HL-60/S4 (cell line): ENCODE results near the gene SVOPL.

Experiments
- in situ Hi-C: fragments of 300-500 bp; cut with MboI; formaldehyde crosslinking; loops from 2 replicates; pipeline ENCODE4 v1.14.3; 2022; ENCODE audit warnings: low sequenced_read_pairs

Gene SVOPL

DNA sequence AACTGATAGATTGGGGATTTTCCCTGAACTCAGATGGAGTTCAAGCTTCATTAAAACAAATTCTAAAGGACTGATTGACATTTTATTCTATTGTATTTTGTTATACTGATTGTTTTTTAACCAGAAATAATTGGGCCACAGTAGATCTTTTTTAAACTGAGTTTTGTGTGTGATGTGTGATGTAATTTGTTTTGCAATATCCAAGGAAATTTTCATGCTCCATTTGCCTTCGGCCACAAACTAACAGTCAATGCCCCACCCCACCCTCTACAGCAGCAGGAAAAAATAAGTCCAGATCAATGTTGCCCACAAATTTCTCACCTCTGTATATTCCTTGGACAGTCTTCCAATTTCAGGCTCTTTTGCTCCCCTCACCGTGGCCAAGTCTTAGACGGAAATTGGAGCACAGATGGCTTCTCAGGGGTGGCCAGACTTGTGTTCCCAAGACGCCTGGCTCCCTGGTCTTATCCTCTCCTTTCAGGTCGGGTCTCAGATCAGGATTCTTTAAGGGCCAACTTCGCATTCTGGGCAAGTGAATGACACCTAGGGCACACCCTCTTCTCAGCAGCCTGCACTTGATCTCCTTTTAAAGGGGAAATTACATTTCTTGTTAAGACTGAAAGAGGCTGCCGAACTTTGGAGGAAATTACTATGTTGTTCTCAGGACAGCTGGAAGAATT lies at the start of gene SVOPL:
TSS of gene SVOPL (minus strand) at position 506 of the 680 bp plus-strand sequence. CDS start 22,317 bp downstream, outside the sequence.
- in situ Hi-C loops, result no loop called here

- in situ Hi-C loops, result no loop called here
Measured at GRCh38 chr7:138750473-138750872, 49.3 kb upstream of the SVOPL start.

DNA sequence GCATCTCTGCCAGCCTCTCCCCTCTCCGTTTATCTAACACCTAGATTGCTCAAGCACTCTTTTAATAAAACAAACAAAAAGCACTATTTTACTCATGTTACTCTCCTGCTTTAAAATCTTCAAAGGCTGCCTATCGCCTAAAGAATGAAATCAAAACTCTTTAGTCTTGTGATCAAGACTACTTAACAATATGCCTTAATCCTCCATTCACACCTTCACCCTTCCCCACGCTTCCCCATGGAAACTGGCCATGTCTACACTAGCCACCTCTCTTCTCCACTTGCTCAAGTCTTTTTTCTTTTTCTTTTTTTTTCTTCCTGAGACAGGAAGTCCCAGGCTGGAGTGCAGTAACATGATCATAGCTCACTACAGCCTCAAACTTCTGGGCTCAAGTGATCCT lies 48.8 kb upstream of the SVOPL start:
- in situ Hi-C loops, result no loop called here

GRCh38 chr7:138748666-138749065 lies 47.5 kb upstream of the SVOPL start:
- in situ Hi-C loops, result no loop called here

DNA sequence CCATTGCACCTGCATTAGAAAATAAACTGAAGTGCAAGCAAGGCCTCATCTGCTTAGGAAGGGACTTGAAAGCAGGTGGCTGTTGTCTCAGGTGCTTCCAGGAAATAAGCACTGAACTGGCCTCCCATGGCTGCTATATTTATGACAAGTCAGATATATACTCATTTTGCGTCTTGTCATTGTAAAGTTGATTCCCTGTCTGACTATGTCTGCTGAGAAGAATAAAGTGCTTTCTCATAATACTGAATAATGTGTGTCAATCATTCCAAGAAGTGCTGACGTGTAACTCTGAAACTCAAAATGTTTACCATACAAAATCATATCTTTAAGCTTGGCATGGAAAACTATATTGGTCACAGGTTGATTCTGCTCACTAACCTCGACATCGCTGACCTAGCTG lies 44.9 kb upstream of the SVOPL start:
- in situ Hi-C loops, result no loop called here

DNA sequence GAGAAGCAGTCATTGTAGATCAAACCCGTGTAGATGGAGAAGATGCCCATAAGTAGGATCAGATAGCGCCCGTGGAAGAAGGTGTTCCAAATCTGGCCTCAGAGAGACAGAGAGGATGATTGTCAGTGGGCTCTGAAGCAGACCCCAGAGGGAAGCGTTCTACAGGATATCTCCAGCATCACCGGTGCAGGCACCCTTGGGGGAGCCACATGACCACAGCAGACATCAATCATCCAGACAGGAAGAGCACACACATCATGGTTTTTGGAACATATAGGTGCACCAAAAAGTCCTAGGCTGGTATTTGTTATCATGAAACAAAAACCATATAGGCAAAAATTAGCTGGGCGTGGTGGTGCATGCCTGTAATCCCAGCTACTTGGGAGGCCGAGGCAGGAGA lies 44.0 kb upstream of the SVOPL start:
- in situ Hi-C loops, result no loop called here

DNA sequence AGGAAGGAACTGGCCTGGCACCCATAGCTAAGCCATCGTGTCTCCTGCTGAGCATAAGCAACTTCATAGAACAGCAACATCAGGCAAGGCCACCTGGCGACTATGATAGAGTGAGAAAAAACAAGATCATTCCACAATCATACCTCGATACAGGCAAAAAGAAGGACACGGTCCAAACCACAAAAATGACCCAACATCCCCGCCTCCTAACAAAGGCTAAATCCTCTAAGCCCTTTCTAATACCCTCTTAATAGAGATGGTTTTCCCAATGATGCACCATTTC lies 40.2 kb upstream of the SVOPL start:
- in situ Hi-C loops, result no loop called here

GRCh38 chr7:138739859-138740258 lies 38.7 kb upstream of the SVOPL start:
- in situ Hi-C loops, result loop anchor here (10.0 kb wide), 1 partner anchor 585 kb away; no protein-coding TSS in a partner anchor

DNA sequence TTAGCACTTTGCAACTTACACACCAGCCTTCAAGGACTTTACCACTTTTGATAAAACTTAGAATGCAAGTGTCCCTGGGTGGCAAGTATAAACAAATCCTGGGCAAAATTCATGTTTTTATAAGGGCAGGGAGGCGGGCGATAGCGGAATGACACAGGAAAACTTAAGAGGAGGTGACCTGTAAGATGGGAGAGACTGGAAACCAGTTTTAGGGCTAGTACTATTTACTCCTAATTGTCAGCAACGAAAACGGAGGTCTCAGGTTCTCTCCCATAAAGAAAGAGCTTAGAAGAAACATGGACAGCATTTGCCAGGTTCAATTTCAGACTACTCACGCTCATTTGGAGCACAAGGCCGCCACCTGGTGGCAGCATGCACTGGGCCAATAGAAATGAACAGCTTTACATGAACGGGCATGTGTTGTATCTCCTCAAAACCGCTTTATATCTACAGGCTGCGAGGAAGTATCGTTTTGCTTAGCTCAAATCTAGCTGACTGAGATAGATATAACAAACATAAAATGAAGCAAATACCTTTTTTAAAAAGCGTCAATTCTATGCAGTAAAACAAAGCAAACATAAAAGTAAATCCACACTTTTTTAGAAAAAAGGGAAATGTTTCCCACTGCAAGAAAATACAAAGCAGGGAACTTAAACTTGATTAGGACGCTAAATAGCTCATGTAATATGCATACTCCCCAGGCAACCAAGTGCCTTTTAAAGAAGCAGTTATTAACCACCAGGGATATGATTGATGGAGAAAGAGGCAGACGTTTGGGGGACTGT lies 37.6 kb upstream of the SVOPL start:
- in situ Hi-C loops, result loop anchor here (10.0 kb wide), 1 partner anchor 584 kb away; no protein-coding TSS in a partner anchor

DNA sequence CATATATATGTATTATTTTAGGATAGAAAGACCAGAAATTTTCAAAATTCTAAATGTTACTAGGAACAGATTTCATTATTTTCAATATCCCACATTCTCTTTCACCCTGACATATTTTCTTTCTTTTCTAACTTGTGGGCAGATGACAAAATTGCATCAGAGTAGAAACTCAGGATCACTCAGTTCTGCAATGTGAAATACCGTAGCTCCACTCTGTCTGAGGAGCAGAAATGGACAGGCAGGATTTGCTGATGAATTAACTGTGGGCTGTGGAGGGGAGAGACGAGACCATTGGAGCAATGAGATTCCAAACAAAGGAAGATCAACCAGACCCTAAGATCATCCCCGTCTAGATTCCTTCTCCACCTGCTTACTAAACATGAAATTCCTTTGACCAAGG lies 37.0 kb upstream of the SVOPL start:
- in situ Hi-C loops, result loop anchor here (10.0 kb wide), 1 partner anchor 583 kb away; no protein-coding TSS in a partner anchor

DNA sequence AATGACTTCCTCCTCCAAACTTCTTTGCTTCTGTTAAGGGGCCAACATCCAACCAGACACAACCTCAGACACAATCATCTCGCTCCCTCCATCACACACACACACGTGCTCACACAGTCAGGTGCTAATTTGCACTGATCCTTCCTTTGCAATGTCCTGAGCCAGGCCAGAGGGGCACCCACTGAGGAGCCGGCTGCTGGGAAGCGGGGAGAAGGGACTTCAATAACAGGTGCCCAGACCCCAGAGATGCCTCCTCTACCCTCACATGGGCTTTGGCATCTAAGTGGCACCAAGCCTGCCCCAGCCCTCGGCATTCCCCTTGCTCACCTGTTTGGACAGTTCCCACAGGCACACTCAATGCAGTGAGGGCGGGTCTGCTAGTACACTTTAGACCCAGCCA lies 34.2 kb upstream of the SVOPL start:
- in situ Hi-C loops, result loop anchor here (10.0 kb wide), 1 partner anchor 581 kb away; no protein-coding TSS in a partner anchor

- in situ Hi-C loops, result loop anchor here (10.0 kb wide), 1 partner anchor 577 kb away; no protein-coding TSS in a partner anchor
Measured at GRCh38 chr7:138731733-138732132, 30.6 kb upstream of the SVOPL start.

- in situ Hi-C loops, result no loop called here
Measured at GRCh38 chr7:138729444-138729843, 28.3 kb upstream of the SVOPL start.

DNA sequence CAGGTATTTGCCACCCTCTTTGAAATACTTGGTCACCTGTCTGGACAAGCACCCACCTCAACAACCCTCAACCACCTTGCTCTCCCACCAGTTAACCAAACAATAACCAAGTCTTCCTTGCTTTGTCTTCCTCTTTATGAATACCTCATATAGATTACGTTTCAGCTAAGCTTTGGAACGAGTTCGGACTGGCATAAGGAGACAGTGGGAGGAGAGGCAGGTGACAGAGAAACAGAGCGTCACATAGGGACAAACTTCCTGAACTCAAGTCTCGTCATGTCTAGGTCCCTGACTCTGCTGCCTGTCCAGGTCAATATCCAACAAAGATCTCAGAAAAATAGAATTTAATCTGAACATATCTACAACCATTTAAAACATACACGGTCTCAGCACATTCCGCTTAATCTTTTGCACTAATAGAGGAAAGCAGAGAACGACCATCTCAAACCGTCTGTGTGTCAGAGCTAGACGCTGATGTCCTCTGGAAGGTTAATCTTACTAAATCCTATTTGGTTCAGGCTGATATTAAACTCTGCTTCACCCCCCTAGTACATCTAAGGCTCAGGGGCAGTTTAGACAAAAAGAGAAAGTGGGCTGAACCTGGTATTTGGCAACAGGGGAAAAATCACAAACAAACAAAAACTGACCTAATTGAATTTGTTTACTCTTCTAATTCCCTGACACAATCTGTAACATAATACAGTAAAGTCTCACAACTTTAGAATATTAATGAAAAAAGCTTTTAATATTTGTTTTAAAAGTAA lies 26.4 kb upstream of the SVOPL start:
- in situ Hi-C loops, result no loop called here

- in situ Hi-C loops, result no loop called here
Measured at GRCh38 chr7:138726288-138726687, 25.1 kb upstream of the SVOPL start.

- in situ Hi-C loops, result no loop called here
Measured at GRCh38 chr7:138720286-138720685, 19.1 kb upstream of the SVOPL start.

DNA sequence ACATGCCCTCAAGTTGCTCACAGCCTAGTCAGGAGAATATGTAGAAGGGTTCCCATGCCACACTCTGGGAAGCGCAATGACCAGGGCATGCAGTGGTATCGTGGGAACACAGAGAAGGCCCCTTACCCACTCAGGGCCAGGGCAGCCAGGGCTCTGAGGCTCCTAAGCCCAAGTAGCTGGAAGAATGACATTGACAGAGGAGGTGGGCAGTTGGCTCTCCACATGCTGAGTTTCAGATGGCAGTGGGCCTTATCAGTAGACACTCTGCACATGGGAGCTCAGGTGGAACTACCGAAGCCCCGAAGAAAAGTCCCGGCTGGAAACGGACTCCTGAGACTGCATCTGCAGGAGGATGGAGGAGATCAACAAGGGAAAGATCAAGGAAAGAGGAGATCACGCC lies 15.7 kb upstream of the SVOPL start:
- in situ Hi-C loops, result no loop called here

DNA sequence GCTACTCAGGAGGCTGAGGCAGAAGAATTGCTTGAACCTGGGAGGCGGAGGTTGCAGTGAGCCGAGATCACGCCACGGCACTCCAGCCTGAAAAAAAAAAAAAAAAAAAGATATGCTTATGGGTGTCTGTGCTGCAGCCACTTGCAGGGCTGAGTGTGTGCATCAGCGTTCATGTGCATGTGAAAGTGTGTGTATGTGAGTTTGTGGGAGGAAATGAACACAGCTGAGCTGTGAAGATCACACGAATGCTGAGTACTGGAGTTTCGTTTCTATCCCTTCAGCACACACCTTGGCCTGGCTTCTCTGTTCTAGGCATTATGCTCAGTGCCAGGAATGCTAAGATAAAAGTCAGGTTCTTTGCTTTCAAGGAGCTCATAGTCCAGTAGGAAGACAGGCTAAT lies 12.0 kb upstream of the SVOPL start:
- in situ Hi-C loops, result no loop called here

DNA sequence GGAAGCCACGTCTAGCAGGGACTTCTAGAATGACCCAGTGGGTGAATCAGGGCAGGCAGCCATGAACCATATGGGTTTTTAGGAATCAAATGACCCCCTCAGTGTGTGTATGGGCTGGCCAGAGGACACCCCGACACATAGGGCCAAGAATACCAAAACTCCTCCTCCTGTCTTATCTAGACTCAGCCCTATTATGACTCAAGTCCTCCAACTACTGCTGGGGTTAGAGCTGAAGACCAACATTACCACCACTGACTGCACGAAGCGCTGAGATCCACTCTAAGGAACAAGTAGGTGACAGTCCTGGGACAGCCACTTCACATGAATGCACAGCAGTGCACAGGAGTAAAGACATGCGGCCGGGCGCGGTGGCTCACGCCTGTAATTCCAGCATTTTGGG lies 11.5 kb upstream of the SVOPL start:
- in situ Hi-C loops, result no loop called here

DNA sequence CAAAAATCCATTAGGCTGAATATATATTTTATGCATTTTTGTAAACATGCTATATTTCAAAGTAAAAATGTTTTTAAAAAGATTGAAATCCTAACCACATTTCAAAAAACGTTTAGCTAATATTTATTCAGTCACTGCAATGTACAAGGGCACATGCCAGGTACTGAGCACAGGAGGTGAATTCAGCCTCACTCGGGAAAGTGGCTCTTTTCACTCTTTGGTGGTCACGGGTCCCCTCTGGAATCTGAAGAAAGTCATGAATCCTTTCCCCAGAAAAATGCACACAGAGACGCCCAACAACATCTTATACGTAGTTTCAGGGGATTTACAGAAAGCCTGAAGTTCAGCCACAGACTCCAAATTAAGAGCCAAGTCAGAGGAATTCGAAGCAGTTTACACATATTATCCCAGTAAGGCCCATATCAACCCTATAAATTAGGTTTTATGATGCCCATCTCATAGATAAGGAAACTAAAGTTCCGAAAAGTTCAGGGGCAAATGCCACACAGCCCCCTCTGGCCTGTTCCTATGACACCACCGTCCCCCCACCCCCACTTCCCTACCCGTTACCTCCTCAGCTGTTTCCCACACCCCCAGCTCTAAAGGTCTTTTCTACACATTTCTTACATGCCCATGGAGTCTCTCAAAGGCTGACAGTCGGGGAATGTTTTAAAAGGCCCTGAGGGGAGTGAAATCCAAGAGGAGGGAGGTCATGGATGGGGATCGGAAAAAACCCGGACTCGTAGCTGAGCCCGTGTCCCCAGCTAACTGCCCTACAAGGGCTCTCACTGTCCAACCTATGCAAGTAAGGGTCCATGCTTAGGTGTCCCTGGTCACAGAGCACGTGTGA lies 9.6 kb upstream of the SVOPL start:
- in situ Hi-C loops, result no loop called here

GRCh38 chr7:138705167-138705566 lies 4.0 kb upstream of the SVOPL start:
- in situ Hi-C loops, result no loop called here
